LoVo (cell line): ENCODE results near the gene HMGCR.
"Not testable (repeated sequence)": the region's sequence is repeated elsewhere in the genome, so short reads cannot be mapped to it uniquely, and the experiment has no call there.

Source experiments
- DNase-seq: peaks from one replicate; pipeline ENCODE4 v3.0.0-alpha.2; 2016; ENCODE audit warnings: low spot score

Gene HMGCR

GRCh38 chr5:75336615-75337336 lies at the start of gene HMGCR:
TSS of gene HMGCR (plus strand) at chr5:75337220. CDS start at chr5:75342606, 5,386 bp downstream.
- peak; percentile 100 for DNase-seq

GRCh38 chr5:75291844-75292243 lies 45.2 kb upstream of the HMGCR start:
- not testable (repeated sequence) for DNase-seq

GRCh38 chr5:75300084-75300483 lies 36.9 kb upstream of the HMGCR start:
- DNase-seq: no peak

GRCh38 chr5:75303419-75303818 lies 33.6 kb upstream of the HMGCR start:
- DNase-seq: no peak

- not testable (repeated sequence) for DNase-seq
These were observed 32.5 kb upstream of the HMGCR start for GRCh38 chr5:75304486-75304885.

- DNase-seq: no peak
These were observed 30.3 kb upstream of the HMGCR start for GRCh38 chr5:75306746-75307145.

- no peak for DNase-seq
These were observed 26.8 kb upstream of the HMGCR start for GRCh38 chr5:75310212-75310611.

- not testable (repeated sequence) for DNase-seq
These were observed 17.9 kb upstream of the HMGCR start for GRCh38 chr5:75319148-75319547.

- DNase-seq: no peak
These were observed 17.4 kb upstream of the HMGCR start for GRCh38 chr5:75319638-75320037.

- DNase-seq: no peak
These were observed 16.6 kb upstream of the HMGCR start for GRCh38 chr5:75320371-75320770.

- peak; percentile 8 for DNase-seq
These were observed 15.0 kb upstream of the HMGCR start for GRCh38 chr5:75322066-75322465.

GRCh38 chr5:75324791-75325190 lies 12.2 kb upstream of the HMGCR start:
- DNase-seq: no peak

GRCh38 chr5:75325242-75325641 lies 11.8 kb upstream of the HMGCR start:
- peak; percentile 9 for DNase-seq

- DNase-seq: no peak
These were observed 6.6 kb upstream of the HMGCR start for GRCh38 chr5:75330404-75330803.

- no peak for DNase-seq
These were observed 5.6 kb upstream of the HMGCR start for GRCh38 chr5:75331095-75332090.

GRCh38 chr5:75333759-75334158 lies 3.3 kb upstream of the HMGCR start:
- not testable (repeated sequence) for DNase-seq

GRCh38 chr5:75334413-75334812 lies 2.6 kb upstream of the HMGCR start:
- not testable (repeated sequence) for DNase-seq

GRCh38 chr5:75335486-75335885 lies 1.5 kb upstream of the HMGCR start:
- no peak for DNase-seq

GRCh38 chr5:75335952-75336614 lies 937 bp upstream of the HMGCR start:
- DNase-seq: peak; percentile 83

GRCh38 chr5:75337366-75338021 lies 474 bp downstream of the HMGCR start:
- peak; percentile 8 for DNase-seq

- DNase-seq: no peak
These were observed 1.4 kb downstream of the HMGCR start for GRCh38 chr5:75338408-75338807.
